BE2C (cell line): ENCODE measurements around the gene ASZ1.
A peak's percentile ranks its signal among the peaks of the same experiment; 100 is the strongest.

ENCODE experiments used
- DNase-seq: peaks from one replicate; pipeline ENCODE4 v3.0.0-alpha.2; 2020
- H3K27me3 ChIP-seq: fragments of 250-450 bp; sonication (Bioruptor Pico); 2 replicates; pipeline ENCODE4 v1.5.1; 2020; ENCODE audit warnings: mild to moderate bottlenecking
- H3K36me3 ChIP-seq: fragments of 250-450 bp; sonication (Bioruptor Pico); 2 replicates; pipeline ENCODE4 v1.5.1; 2020; ENCODE audit warnings: mild to moderate bottlenecking
- H3K4me1 ChIP-seq: fragments of 250-450 bp; sonication (Bioruptor Pico); 2 replicates; pipeline ENCODE4 v1.5.1; 2020
- H3K4me3 ChIP-seq: 2 replicates; pipeline ENCODE4 v1.5.1; 2011; ENCODE audit warnings: low read depth, low read length
- H3K9me3 ChIP-seq: fragments of 250-450 bp; sonication (Bioruptor Pico); 2 replicates; pipeline ENCODE4 v1.5.1; 2020
- TF ChIP-seq, protein P1 (sequence below): IDR thresholded peaks from 2 replicates; pipeline ENCODE4 v1.5.1; 2012; ENCODE audit warnings: mild to moderate bottlenecking, low read depth, low read length

ASZ1 gene

DNA sequence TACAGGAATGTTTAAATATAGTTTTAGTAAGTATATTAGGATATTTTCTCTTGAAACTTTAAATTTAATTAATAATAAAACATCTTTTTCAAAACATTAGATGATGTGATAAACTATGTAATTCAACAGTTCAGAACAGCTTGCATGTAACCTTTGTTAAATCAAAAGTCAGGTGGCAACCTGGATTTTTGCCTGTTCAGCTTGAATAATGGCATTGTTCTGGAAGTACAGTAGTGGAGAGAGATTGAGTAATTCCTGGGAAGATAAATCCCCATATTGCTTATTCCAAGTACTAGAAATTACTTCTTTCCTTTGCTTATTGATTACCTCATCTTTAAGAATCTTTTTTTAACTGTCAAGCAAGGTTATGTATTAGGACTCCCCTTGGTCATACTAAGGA is 32.4 kb upstream of the ASZ1 start:
- TF ChIP-seq, protein P1, sequence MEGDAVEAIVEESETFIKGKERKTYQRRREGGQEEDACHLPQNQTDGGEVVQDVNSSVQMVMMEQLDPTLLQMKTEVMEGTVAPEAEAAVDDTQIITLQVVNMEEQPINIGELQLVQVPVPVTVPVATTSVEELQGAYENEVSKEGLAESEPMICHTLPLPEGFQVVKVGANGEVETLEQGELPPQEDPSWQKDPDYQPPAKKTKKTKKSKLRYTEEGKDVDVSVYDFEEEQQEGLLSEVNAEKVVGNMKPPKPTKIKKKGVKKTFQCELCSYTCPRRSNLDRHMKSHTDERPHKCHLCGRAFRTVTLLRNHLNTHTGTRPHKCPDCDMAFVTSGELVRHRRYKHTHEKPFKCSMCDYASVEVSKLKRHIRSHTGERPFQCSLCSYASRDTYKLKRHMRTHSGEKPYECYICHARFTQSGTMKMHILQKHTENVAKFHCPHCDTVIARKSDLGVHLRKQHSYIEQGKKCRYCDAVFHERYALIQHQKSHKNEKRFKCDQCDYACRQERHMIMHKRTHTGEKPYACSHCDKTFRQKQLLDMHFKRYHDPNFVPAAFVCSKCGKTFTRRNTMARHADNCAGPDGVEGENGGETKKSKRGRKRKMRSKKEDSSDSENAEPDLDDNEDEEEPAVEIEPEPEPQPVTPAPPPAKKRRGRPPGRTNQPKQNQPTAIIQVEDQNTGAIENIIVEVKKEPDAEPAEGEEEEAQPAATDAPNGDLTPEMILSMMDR: no peak
- no peak overlapping the region for H3K4me3 ChIP-seq
- H3K9me3 ChIP-seq: no peaks in the 10 kb centered on the region
- no peak for DNase-seq
- no peaks in the 10 kb centered on the region for H3K36me3 ChIP-seq
- no peaks in the 10 kb centered on the region for H3K4me1 ChIP-seq
- 0 out of 2 replicates have a peak, but pooled peaks cover 2% of the 10 kb centered on the region for H3K27me3 ChIP-seq

GRCh38 chr7:117458977-117459583 is 31.8 kb upstream of the ASZ1 start:
- no peak for DNase-seq
- Histone ChIP-seq H3K4me1 (no peaks in the 10 kb centered on the region), H3K36me3 (no peaks in the 10 kb centered on the region), H3K4me3 (no peak overlapping the region), H3K9me3 (no peaks in the 10 kb centered on the region), H3K27me3 (0 out of 2 replicates have a peak, but pooled peaks cover 2% of the 10 kb centered on the region)
- TF ChIP-seq, protein P1: peak; percentile 66

DNA sequence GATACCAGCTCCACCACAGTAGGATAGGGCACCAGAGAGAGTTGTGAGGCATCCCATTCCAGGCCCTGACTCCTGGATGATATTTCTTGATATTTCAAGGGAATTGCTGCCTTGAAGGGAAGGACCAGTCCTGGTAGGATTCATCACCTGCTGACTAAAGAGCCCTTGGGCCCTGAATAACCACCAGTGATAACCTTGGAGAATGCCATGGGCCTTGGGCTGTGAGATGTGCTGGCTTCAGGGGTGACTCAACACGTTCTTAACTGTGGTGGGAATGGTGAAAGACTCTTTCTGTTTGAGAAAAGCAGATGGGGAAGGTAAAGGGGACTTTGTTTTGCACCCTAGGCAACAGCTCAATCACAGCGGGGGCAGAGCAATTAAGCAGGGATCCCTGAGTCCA is 21.4 kb upstream of the ASZ1 start:
- H3K4me3 ChIP-seq: no peak overlapping the region
- no peaks in the 10 kb centered on the region for H3K4me1 ChIP-seq
- H3K36me3 ChIP-seq: no peaks in the 10 kb centered on the region
- no peaks in the 10 kb centered on the region for H3K9me3 ChIP-seq
- TF ChIP-seq, protein P1: no peak
- DNase-seq: no peak
- H3K27me3 ChIP-seq: no peaks in the 10 kb centered on the region

DNA sequence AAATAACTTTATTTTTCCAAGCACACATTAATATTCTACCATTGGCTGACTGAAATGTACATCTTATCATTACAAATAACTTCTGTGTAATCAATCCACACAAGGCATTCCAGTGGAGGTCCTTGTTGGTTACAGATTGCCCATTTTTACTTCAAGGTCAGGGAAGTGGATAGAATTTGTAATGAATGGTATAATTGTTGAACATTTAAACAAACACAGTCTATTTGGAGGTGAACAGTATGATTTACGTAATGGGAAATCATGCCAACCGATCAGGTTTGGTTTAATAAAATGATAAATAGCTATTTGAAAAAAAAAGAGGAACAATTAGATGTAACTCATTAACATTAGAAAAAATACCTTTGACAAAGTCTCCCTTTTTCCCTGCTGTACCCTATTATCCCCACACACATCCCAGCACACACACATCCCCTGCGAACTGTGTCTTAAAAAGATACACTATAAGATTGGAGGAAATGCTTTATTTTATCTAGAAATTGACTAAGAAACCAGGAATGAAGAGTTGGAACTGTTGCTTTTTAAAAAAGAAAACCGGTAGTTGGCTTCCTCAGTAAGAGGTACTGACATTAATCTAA is 19.0 kb upstream of the ASZ1 start:
- Histone ChIP-seq H3K9me3 (no peaks in the 10 kb centered on the region), H3K4me1 (no peaks in the 10 kb centered on the region), H3K4me3 (no peak overlapping the region), H3K36me3 (no peaks in the 10 kb centered on the region), H3K27me3 (no peaks in the 10 kb centered on the region)
- no peak for DNase-seq
- TF ChIP-seq, protein P1: no peak

DNA sequence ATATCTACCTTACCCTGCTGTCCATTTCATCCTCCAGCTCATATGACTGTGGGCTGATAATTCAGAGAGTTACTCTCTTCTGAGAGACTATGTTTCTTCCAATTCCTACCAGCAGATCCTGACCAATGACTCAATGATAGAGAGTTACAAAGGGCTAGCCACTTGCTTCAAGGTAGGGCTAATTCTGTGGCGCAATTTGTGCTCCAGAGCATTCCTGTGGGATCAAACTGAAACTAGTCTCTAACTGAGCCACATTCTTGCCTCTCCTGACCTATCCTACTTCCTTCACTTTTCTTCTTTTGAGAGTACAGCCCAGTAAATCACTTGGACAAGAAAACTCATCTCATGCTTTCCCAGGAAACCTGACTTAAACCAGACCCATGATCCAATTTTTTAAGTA is 17.9 kb upstream of the ASZ1 start:
- H3K4me3 ChIP-seq: no peak overlapping the region
- no peaks in the 10 kb centered on the region for H3K36me3 ChIP-seq
- TF ChIP-seq, protein P1: no peak
- H3K27me3 ChIP-seq: no peaks in the 10 kb centered on the region
- no peaks in the 10 kb centered on the region for H3K9me3 ChIP-seq
- no peaks in the 10 kb centered on the region for H3K4me1 ChIP-seq
- DNase-seq: no peak

DNA sequence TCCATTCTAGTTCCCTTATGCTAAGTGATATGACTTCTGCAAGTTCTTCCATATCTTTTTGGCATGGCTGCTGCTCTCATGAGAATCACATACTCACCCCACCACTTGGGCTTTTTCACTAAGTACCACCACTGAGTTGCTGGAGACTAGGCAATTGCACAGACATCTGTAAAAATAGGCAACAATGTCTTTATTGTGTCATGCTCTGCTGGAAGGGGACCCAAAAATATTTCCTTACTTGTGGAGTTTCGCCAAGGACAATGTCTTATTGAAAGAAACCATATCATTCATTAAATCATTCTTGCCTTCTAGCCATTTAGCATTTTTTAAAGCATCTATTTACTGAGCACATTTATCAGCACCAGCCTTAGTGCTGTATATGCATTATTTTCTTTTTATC is 17.4 kb upstream of the ASZ1 start:
- no peak for DNase-seq
- Histone ChIP-seq H3K36me3 (no peaks in the 10 kb centered on the region), H3K4me3 (no peak overlapping the region), H3K4me1 (no peaks in the 10 kb centered on the region), H3K27me3 (no peaks in the 10 kb centered on the region), H3K9me3 (no peaks in the 10 kb centered on the region)
- TF ChIP-seq, protein P1: no peak
